GM19193 (cell line): ENCODE data around the gene ZNF267.

ENCODE experiments used
- POLR2A ChIP-seq: IDR thresholded peaks from 4 replicates; pipeline ENCODE4 v1.6.1; 2011; ENCODE audit not compliant: insufficient read depth, insufficient read length; ENCODE audit errors: extremely low read depth

Gene ZNF267

GRCh38 chr16:31873556-31874365 is at the start of gene ZNF267:
TSS of gene ZNF267 (plus strand) at chr16:31873807. CDS start at chr16:31873967, 160 bp downstream.
- TF ChIP-seq POLR2A, result peak; percentile 94

GRCh38 chr16:31833047-31833446 is 40.6 kb upstream of the ZNF267 start:
- TF ChIP-seq POLR2A, result no peak

- TF ChIP-seq POLR2A, result no peak
Observed at GRCh38 chr16:31842864-31843263, 30.7 kb upstream of the ZNF267 start.

GRCh38 chr16:31853291-31853690 is 20.3 kb upstream of the ZNF267 start:
- no peak for TF ChIP-seq POLR2A

GRCh38 chr16:31860508-31860907 is 13.1 kb upstream of the ZNF267 start:
- no peak for TF ChIP-seq POLR2A

GRCh38 chr16:31861455-31861854 is 12.2 kb upstream of the ZNF267 start:
- TF ChIP-seq POLR2A, result no peak

GRCh38 chr16:31862761-31863160 is 10.8 kb upstream of the ZNF267 start:
- no peak for TF ChIP-seq POLR2A

GRCh38 chr16:31868164-31868563 is 5.4 kb upstream of the ZNF267 start:
- TF ChIP-seq POLR2A, result no peak

GRCh38 chr16:31868691-31869167 is 4.9 kb upstream of the ZNF267 start:
- TF ChIP-seq POLR2A, result no peak

GRCh38 chr16:31869511-31870201 is 4.0 kb upstream of the ZNF267 start:
- TF ChIP-seq POLR2A, result no peak

- no peak for TF ChIP-seq POLR2A
Observed at GRCh38 chr16:31870809-31871208, 2.8 kb upstream of the ZNF267 start.

GRCh38 chr16:31871510-31871909 is 2.1 kb upstream of the ZNF267 start:
- TF ChIP-seq POLR2A, result no peak

- TF ChIP-seq POLR2A, result no peak
Observed at GRCh38 chr16:31872201-31872600, 1.4 kb upstream of the ZNF267 start.

GRCh38 chr16:31874366-31875111 is 932 bp downstream of the ZNF267 start:
- TF ChIP-seq POLR2A, result peak; percentile 7

GRCh38 chr16:31875112-31875803 is 1.7 kb downstream of the ZNF267 start:
- peak; percentile 27 for TF ChIP-seq POLR2A
